Activated naive CD4-positive, alpha-beta T cell treated with Interleukin-2 at 50 U/mL for 16 hours (primary cell): ENCODE results near the gene HS6ST3.
"Not testable (repeated sequence)": the region's sequence is repeated elsewhere in the genome, so short reads cannot be mapped to it uniquely, and the experiment has no call there.

Experiments
- DNase-seq: peaks from one replicate; pipeline ENCODE4 v3.0.0-alpha.2; 2020

HS6ST3 gene

DNA sequence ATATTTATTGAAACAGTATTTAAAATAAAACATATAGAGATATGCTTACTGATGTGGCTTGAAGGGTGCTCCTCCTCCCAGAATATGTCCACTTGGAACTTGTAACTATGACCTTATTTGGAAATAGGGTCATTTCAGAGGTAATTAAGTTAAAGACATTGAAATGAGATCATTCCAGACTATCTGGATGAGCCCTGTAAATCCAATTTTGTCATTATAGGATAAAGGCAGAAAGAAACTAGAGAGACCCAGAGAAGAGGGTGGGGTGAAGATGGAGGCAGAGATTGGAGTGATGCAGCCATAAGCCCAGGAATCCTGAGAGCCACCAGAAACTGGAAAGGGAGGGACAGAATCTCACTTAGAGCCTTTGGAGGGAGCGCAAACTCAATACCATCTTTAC, 661.2 kb downstream of the HS6ST3 start:
- DNase-seq = no peak

DNA sequence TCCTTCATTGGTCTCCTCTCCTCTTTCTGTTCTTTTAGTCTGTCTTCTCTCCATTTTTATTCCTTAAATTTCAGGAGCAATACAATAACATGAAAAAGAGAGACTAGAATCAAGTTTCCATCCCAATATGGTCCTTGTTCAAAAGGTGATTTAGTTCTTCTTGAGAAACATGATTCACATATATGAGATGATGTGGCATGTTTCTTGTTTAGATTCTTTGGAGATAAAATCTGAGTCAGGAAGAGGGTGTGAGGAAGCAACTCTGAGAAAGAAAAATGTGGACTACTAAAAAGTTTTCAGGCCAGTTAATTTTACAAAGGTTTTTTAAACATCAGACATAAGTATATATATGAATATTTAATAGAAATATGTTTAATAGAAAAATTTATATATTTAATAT, 673.0 kb downstream of the HS6ST3 start:
- no peak for DNase-seq

DNA sequence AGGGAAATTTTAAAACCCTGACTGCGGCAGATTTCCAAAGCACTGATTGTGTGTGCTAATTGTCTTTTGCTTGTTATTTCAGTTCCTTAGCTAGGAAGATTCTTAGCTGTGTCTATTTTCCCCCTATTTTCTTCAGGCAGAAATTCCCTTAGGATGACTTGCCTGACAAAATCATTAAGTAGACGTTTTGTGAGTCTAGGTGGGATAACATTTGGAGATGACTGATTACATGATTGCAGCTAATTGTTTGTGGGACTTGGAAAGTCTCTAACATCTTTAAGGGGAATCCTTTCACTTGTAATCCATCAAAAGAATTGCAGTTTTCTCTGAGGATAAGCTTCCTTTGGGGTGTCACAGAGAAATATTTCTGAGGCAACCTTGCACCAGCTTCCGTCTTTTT, 676.4 kb downstream of the HS6ST3 start:
- no peak for DNase-seq

DNA sequence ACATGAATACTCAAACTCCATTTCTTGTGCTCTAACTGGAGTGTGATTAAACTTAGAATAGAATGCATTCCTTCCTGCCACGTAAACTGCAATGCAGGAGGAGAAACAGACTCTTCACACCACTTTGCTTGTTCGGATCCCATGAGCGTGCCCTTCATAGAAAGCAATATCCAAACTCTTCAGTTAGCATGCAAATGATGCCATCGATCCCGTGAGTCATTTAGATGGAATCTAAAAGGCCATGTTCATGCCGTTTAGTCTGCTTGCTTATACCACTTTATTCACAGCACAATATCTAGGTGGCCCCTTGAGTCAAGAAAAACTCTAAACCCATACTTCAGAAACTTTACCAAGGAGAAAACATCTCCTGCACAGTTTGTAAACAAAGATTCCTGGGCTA, 678.6 kb downstream of the HS6ST3 start:
- no peak for DNase-seq

DNA sequence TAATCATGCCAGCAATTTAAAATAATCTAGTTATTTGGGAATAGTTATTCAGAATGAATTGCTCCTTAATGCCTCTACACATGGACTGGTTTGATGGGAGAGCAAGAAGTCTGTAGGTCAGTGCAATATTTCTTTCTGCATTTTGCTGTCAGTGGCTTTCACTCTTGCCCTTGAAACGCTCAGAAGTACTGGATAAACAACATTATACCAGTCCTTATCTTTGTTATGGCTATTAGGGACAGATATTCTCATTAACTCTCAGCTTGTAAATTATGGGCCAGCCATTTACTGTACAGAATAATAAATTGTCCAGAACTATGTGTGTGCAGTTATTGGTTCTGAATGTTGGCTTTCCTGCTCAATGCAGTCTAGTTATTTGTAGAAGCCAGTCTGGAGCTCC, 680.0 kb downstream of the HS6ST3 start:
- no peak for DNase-seq

DNA sequence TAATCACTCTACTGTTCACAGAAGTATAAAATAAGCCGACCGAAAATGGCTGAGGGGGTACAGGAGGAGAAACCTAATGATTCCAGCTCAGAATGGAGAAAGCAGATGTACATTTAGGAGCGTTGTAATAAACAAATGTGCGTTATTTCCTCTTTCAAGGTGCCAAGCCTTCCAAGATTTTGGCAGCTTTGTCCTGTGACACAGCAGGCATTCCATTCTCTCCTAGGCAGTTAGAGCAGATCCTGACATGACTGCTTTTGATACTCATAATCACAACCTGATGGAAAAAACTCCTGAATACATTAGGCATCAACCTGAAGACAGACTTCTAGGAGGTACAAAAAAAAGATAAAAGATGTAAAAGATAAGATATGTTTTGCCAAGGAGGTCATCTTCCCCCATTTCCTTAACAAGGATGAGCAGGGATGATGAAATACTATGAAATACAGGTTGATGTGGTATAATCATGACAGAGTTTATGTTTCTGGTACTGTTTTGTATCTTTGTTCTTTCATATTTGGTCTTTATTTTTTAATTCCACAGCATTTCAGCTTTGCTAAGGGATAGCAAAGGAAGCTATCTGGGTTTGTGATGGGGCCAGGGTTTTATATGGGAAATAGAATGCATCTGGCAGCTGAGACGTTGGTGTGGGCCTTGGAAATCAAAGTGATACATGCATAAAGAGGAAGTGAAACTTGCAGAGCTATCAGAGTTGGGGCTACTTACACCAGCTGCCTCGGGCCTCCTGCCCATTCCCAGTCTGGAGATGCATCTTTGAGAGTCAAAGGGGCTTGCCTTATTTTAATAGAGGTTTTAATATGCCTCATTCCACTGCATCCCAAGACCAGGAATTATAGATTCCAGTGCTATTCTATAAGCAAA, 681.8 kb downstream of the HS6ST3 start:
- no peak for DNase-seq

DNA sequence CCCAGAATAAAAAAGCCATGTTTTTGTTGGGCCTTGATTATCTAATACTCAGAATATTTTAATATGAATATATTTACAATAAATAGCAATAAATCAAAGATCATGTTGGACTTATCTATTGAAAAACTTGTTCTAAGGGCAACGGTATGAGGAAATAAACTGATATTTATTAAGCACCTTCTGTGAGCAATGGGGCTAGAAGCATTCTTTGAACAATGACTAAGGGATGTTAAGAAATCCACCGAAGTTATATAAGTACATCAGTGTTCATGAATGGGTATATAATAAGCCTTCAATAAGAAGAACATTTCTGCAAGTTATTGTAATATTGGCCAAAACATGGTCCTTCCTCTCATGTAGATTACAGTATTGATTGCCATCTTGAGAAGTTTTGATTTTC, 682.5 kb downstream of the HS6ST3 start:
- DNase-seq = no peak

DNA sequence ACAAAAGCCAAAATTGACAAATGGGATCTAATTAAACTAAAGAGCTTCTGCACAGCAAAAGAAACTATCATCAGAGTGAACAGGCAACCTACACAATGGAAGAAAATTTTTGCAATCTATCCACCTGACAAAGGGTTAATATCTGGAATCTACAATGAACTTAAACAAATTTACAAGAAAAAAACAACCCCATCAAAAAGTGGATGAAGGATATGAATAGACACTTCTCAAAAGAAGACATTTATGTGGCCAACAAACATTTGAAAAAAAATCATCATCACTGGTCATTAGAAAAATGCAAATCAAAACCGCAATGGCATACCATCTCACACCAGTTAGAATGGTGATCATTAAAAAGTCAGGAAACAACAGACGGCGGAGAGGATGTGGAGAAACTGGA, 688.4 kb downstream of the HS6ST3 start:
- DNase-seq = not testable (repeated sequence)

DNA sequence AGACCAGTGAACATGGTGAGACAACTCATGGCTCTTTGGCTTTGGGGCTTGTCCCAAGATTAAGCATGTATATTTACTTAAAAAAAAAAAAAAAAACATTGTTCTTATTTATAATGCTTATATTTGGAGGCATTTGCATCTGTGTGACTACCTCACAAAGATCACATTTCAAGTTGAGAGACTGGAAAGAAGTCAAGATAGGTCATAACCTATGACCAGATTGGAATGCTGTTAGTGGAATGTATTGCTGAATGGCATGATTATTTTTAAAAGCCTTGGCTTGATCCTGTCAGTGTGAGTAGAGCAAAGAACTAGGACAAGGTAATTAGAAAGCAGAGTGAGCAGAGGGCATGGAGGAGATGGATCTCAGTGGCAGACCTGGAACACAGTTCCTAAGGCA, 689.8 kb downstream of the HS6ST3 start:
- no peak for DNase-seq

DNA sequence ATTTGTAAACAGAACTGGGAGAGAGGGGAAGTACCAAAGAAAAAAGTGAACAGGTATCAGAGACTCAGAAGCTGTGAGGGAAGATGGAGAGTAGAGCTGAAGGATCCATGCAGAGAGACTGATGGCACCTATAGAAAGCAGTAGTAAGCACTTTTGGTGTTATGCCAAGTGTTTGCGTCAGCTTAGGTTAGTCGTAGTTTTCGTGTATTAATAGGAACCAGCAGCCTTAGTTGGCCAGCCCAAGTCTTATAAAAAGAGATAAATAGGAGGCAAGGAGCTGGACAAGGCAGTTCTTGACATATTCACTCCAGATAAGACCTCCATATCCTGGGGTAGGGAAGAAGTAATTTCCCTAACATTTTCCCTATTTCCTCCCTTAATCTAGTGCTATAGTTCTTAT, 690.2 kb downstream of the HS6ST3 start:
- DNase-seq = no peak

DNA sequence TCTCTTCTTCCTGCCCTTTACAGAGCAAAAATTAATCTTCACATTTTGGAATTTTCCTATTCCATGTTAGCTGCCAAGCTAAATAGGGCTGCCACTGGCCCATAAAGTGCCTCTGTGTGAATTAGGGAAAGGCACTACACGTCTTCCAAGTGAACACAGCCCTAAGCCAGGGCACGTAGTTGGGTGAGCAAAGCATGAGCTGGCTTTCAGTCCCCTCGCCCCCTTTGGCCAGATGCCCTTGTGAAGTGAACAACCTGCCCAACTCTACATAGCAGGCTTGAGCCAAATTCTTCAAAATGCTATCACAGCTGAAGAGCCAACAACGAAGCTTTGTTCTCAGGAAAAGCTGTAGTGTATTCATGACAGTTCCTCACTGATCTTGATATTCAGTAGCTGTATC, 691.2 kb downstream of the HS6ST3 start:
- no peak for DNase-seq

DNA sequence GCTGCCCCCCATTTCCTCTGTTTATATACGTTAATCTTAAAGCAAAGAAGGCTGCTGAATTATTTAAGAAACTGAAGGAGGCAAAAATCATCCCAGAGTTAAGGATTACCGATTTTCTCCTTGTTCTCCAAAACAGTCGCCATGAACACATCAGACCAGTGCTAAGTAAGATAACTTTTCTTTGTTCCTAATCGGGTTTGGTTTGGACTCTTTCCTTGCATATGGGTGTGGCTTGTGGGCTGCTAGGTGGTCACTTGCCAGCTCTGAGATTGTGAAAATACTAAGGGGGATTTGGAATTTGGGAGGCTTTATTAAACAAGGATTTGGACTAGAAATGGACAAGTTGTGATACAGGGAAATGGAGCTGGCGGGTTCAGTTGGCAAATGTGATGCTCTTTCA, 692.3 kb downstream of the HS6ST3 start:
- no peak for DNase-seq

DNA sequence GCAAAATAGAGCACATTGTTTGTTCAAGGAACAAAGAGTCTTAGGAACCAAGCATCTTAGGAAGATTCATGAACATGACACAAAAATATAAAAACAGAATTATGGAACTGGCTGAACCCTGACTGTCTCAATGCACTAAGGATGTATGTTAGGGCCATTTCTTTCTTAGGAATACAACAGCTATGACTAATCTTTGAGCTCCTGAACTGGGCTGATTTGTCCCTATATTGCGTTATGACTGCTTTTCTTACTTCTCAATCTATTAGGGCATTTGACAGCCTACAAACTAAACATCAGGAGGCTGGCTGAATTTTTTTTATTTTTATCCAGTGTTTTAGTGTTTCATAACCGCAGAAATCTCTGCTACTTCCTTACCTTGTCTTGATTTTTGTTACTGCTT, 693.1 kb downstream of the HS6ST3 start:
- DNase-seq = no peak

DNA sequence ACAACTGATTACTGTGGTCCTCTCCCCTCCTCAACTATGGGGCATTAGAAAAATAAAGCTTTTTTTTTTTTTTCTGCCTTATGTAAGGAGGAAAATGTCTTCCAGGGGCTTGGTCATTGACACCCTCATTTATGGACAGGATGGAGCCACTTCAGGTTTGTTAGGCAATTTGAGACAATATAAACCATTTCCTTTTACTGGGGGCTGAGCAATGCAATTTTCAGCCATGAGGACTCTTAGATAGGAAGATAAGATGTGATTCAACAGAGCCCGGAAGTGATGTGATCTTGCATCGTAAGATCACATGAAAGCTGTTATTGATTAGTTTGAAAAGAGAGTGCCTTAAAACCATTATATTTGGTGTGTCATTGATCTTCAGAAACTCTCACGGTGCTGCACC, 693.6 kb downstream of the HS6ST3 start:
- no peak for DNase-seq

DNA sequence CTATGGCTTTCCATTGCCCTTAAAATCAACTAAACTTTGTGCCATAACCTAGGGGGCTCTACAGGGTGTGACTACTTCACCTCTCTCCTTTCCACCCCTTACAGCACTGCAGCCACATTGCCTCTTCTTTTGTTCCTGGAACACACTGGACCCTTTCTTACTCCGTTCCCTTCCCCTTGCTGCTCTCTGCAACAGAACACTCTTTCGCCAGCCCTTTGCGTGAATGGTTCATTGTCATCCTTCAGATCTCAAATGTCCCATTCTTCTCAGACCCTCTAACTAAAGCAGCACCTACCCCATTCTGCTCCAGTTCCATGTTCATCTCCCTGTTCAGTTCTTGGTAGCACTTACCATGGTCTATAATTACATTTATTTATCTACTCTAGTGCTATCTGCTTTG, 696.1 kb downstream of the HS6ST3 start:
- DNase-seq = no peak

DNA sequence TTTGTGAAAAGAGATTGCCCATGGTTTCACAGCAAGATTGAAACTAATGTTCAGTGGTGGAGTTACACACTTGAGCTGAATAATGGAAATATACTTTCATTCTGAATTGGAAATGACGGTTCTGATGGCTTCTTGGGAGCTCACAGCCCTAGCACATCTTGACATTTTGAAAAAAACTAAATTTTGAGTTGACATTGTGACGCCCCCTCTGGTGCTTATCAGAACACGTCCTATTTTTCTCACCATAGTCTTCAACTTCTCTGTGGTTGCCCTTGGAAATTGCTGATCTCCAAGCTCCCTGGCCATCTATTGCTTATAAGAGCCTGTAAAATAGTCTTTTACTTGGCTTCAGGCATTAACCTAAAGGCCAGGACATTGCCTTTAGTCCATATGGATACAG, 702.3 kb downstream of the HS6ST3 start:
- DNase-seq = no peak

DNA sequence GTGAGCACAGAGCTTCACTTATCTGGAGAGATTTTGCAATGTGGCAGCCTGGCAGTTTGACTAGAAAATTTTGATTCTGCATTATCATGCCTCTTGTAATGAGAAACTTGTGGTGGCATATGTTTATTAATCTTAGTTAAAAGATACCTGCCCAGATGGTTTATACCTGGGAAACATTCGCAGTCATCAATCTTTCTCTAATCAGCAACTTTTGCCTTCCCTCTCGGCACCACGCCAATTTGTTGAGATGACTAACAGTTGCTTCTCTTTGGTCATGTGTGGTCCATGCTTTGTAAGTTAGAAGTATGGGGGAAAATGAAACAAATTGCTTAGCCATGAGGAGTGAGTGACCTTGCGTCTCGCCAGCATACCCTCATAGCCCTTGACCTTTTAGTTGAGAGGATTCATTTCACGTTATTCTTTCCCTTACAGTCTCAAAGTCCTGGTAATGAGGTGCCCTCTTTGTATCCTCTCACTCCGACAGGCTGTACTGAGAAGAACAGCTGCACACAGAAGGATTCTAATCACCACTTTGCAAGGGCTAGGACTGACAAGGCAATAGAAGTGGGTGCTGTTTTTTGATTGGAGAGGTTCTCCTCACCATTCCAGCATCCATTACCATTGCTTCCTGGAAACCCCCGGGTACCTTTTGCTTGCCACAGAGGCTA, 703.0 kb downstream of the HS6ST3 start:
- no peak for DNase-seq

DNA sequence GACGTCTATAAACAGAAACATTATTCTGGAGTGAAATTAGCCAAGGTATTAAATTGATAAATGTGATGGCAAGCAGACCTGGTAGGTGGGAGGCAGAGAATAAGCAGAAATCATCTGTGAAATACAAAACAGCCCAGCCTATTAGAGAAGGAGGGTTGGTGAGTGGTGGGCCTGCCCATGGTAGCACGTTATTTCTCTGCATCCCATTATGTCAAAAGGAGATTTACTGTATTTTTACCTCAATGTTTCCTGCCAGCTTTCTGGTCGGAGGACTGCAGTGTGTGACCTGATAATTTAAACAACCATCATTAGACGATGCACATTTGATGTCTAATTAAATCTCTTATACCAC, 703.5 kb downstream of the HS6ST3 start:
- DNase-seq = no peak

DNA sequence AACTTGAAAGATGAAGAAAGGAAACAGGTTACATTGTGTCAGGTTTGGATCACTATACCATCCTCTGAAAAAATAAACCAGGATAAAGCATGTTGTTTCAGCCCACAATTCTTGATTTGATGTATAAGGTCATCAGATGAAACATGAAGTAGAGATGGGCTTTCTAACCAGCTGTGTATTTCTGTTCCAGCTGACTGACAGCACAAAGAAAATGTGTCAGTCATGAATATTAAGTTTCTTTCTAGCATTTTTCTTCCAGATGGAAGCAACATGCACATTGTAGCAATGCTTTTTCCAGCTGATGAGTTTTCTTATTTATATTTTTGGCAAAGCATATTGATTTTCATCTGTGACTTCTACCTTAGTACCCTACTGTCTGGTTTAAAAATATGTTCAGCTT, 704.8 kb downstream of the HS6ST3 start:
- DNase-seq = no peak

DNA sequence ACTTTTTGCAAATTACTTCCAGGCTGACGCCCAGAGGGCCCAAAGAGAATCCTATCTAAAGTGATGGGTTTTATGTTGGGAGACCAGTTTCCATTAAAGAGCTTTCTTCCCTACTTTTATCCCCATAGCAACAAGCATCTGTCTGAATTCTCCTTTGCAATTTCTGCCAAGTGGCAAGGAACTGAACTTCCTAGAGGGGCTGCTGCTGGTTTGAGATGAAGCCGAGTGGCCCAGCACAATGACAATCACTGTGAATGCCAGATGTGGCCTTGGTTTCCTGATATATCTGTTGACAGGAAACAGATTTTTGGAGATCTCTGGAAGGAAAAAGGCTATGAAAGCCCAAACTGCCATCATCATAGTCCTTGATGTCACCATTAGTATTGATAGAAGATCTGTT, 705.8 kb downstream of the HS6ST3 start:
- no peak for DNase-seq

DNA sequence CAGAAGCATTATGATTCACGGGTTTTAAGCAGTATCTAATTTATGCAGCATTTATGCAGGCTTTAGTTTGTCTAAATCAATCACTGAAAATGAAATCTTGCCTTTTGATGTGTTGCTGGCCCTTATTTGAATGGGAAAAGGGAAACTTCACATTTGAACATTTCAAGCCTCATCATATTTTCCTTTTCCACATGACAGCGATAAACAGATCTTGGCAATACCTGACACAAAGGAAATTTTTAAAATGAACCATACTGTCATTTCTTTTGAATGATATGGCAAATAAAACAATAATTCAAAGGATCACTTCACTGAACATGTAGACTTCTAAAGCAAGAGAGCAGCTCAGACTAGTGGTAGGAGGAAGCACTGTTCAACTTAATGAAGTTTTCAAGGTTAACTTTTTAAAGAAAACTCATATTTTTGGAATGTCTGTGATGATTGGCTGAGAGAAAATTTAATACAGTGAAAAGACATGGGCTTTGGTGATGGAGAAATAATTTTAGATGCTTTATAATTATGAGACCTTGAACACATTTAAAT, 706.3 kb downstream of the HS6ST3 start:
- no peak for DNase-seq

DNA sequence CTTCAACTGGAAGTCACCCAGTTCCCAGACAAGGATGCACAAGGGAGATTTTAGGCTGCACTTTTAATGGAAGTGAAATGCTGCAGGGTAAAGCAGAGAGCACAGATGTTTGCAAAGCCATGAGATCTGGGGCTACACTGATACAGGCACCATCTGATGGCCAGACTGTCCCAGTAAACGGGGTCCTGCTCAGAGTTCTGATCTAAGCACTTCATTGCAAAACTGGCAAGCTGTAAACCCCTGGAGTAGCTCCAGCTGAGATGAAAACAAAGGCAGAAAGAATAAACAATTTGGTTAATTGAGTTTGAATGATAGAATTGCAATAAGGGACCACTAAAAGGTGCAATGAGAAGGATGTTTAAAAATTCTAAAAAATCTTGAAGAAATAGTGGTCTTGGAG, 707.2 kb downstream of the HS6ST3 start:
- DNase-seq = no peak

DNA sequence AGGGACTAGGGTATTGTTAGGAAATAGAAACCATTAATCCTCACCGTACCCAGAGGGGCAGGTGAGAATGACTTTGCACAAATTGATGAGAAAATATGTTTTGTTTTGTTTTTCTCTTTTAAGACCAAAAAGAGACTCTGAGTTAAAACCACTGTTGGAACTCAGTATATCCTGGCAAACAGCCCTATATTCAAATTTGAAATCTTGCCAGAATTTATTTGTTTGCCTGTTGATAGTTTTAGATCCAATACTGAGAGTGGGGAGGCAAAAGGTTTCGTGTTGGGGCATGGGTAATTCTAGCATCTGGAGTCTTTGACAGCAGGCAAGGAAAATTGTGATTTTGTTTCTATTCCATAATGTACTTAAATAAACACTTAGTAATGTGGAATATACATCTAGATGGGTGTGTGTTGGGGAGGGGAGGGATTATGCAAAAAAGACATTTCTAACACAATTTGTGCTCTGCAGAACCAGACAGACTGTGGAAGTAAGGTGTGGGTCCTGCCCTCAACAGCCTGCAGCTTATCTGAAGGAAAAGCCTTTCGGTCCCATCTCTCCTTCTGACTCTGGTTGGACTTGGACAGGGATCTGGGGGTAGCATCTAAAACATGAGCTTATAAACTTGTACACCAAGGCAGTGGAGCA, 713.7 kb downstream of the HS6ST3 start:
- no peak for DNase-seq

DNA sequence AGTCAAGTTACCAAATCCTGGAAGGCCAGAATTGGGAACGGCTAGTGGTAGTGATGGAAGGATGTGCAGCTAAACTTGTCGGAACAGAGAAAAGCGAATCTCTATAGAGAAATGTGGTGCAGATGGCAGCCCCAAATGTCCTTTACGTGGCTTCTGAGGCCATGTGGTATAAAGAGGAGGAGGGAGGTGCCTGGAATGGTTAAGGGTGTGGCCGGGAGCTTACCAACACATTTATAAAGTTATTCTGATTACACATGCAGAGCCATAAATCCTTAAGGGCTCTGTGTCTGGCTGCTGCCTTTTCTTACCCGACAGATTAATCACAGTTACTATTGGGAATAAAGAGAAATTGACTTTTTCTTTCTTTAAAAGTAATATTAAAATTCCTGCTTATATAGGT, 714.3 kb downstream of the HS6ST3 start:
- no peak for DNase-seq
